Smooth muscle cell (in vitro differentiated cells): Measurements from ENCODE around the gene TAS1R1. TPM values are rescaled to one million over a fixed set of nuclear protein-coding genes. Genes with fewer than 3 reads are reported as not detected.

ENCODE experiments used
- DNase-seq: peaks from one replicate; lab custom pipeline; 2025; ENCODE audit not compliant: unreplicated experiment; lab: John Stamatoyannopoulos, UW
- H2AFZ ChIP-seq: fragments of 200-600 bp; sonication (generic); 2 replicates; pipeline ENCODE4 v1.6.0; 2016; ENCODE audit warnings: antibody characterized with exemption, low read depth, mild to moderate bottlenecking
- H3F3A ChIP-seq: fragments of 200-600 bp; sonication (generic); 2 replicates; pipeline ENCODE4 v1.6.0; 2017; ENCODE audit warnings: antibody characterized with exemption, low read depth
- H3K27ac ChIP-seq: fragments of 200-600 bp; sonication (generic); 2 replicates; pipeline ENCODE4 v1.5.1; 2016; ENCODE audit warnings: low read depth, mild to moderate bottlenecking
- H3K27me3 ChIP-seq: fragments of 200-600 bp; sonication (generic); 2 replicates; pipeline ENCODE4 v1.6.1; 2016; ENCODE audit warnings: low read depth, mild to moderate bottlenecking
- H3K36me3 ChIP-seq: fragments of 200-600 bp; sonication (generic); 2 replicates; pipeline ENCODE4 v1.5.1; 2016; ENCODE audit warnings: low read depth
- H3K4me1 ChIP-seq: fragments of 200-600 bp; sonication (generic); 2 replicates; pipeline ENCODE4 v1.5.1; 2016; ENCODE audit warnings: low read depth
- H3K4me2 ChIP-seq: fragments of 200-600 bp; sonication (generic); 2 replicates; pipeline ENCODE4 v1.6.0; 2016; ENCODE audit warnings: mild to moderate bottlenecking
- H3K4me3 ChIP-seq: fragments of 200-600 bp; sonication (generic); 2 replicates; pipeline ENCODE4 v1.5.1; 2016; ENCODE audit warnings: mild to moderate bottlenecking
- H3K79me2 ChIP-seq: fragments of 200-600 bp; sonication (generic); 2 replicates; pipeline ENCODE4 v1.6.0; 2016; ENCODE audit warnings: low read depth, mild to moderate bottlenecking
- H3K9ac ChIP-seq: fragments of 200-600 bp; sonication (generic); 2 replicates; pipeline ENCODE4 v1.6.0; 2016; ENCODE audit warnings: low read depth
- H3K9me3 ChIP-seq: fragments of 200-600 bp; sonication (generic); replicated peaks from 2 replicates; pipeline ENCODE4 v1.5.1; 2016; ENCODE audit warnings: low read depth
- H4K20me1 ChIP-seq: fragments of 200-600 bp; sonication (generic); 2 replicates; pipeline ENCODE4 v1.6.0; 2016; ENCODE audit warnings: low read depth
- CTCF ChIP-seq: fragments of 200-600 bp; sonication (generic); IDR thresholded peaks from 2 replicates; pipeline ENCODE4 v1.5.1; 2017; ENCODE audit warnings: borderline replicate concordance, mild to moderate bottlenecking, antibody characterized with exemption; ENCODE audit not compliant: insufficient read depth, poor library complexity, severe bottlenecking
- WGBS: methylation state at CpG from one replicate; pipeline ENCODE4 v1.1.7; 2016; ENCODE audit warnings: low lambda C conversion rate; 5-methylcytosine and 5-hydroxymethylcytosine counted together
- polyA plus RNA-seq: library from polyadenylated mRNA; unstranded; fragments of >200 nt; fragmentation: Nextera tagmentation; extraction: Ambion mirVana; gene quantifications from 2 replicates; pipeline ENCODE4 v1.2.1, GENCODE V29; 2016
- total RNA-seq: library from RNA; depleted of rRNA; stranded (reverse); fragments of >200 nt; gene quantifications from 2 replicates; pipeline ENCODE4 v1.2.3, GENCODE V29; 2014

The TAS1R1 gene
- total and polyA plus RNA-seq, 2 experiments from 2014 or later = 0.27 TPM; not detected in 1

DNA sequence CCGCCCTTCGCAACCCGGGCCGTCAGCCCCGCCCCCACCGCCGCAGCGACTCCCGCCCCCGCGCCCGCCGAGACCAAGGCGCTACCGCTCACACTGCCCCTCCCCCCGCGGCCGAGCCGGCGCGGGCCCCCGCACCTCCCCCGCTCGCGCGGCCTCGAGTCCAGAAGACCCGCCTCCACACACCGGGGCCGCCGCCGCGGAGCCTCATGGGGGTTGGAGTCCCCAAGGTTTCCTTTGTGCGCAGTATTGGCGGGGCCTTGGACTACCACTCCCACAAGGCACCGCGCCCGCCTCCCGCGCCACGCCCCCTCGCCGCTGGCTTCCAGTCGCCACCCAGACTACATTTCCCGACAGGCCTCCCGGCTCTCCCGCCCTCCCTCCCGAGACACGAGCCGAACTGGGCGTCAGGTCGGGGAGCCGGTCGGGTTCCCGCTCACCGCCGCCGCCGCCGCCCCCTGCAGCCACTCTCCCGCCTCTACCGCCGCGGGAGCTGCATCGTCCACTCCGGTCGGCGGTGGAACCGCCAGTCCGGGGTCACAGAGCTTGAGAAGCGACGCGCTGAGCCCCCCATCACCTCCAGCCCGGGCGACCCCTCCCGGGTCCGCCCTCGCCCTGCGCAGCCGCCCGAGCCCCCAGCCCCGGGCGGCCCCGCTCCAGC lies 58.4 kb downstream of the TAS1R1 start, which contains the start of gene PHF13:
Gene PHF13 (plus strand): TSS at position 371 of the 658 bp plus-strand sequence. CDS start 336 bp downstream, outside the sequence.
- no peaks in the 10 kb centered on the region for H3K36me3 ChIP-seq
- peak within 1 kb of the TSS; percentile 91 for H3K9ac ChIP-seq
- no peaks in the 10 kb centered on the region for H3K9me3 ChIP-seq
- peak within 1 kb of the TSS; percentile 98 for H3K4me3 ChIP-seq
- H3K4me2 ChIP-seq = peak within 1 kb of the TSS; percentile 98
- TF ChIP-seq CTCF = no peak
- peaks cover 34% of the 10 kb centered on the region for H4K20me1 ChIP-seq
- H2AFZ ChIP-seq = peak within 1 kb of the TSS; percentile 92
- under 1% methylated on average over 30 of the region's 84 CpGs for WGBS
- peaks cover 3% of the 10 kb centered on the region for H3K4me1 ChIP-seq
- peaks cover 3% of the 10 kb centered on the region for H3F3A ChIP-seq
- DNase-seq = peak; percentile 99
- peak within 1 kb of the TSS; percentile 91 for H3K27ac ChIP-seq
- H3K27me3 ChIP-seq = no peaks in the 10 kb centered on the region
- peaks cover 62% of the 10 kb centered on the region for H3K79me2 ChIP-seq

GRCh38 chr1:6614019-6614928 lies 59.2 kb downstream of the TAS1R1 start:
- Histone ChIP-seq H3F3A (peaks cover 3% of the 10 kb centered on the region), H3K4me2 (peak overlapping the region; percentile 92), H4K20me1 (peaks cover 42% of the 10 kb centered on the region), H3K9ac (peak overlapping the region; percentile 78), H2AFZ (peak overlapping the region; percentile 84), H3K4me3 (peak overlapping the region; percentile 98), H3K9me3 (no peaks in the 10 kb centered on the region), H3K27ac (peak overlapping the region; percentile 38), H3K27me3 (no peaks in the 10 kb centered on the region), H3K4me1 (peaks cover 3% of the 10 kb centered on the region), H3K36me3 (no peaks in the 10 kb centered on the region), H3K79me2 (peaks cover 70% of the 10 kb centered on the region)
- WGBS = 0% methylated on average over 1 of the region's 117 CpGs
- TF ChIP-seq CTCF = no peak
- DNase-seq = peak; percentile 65

DNA sequence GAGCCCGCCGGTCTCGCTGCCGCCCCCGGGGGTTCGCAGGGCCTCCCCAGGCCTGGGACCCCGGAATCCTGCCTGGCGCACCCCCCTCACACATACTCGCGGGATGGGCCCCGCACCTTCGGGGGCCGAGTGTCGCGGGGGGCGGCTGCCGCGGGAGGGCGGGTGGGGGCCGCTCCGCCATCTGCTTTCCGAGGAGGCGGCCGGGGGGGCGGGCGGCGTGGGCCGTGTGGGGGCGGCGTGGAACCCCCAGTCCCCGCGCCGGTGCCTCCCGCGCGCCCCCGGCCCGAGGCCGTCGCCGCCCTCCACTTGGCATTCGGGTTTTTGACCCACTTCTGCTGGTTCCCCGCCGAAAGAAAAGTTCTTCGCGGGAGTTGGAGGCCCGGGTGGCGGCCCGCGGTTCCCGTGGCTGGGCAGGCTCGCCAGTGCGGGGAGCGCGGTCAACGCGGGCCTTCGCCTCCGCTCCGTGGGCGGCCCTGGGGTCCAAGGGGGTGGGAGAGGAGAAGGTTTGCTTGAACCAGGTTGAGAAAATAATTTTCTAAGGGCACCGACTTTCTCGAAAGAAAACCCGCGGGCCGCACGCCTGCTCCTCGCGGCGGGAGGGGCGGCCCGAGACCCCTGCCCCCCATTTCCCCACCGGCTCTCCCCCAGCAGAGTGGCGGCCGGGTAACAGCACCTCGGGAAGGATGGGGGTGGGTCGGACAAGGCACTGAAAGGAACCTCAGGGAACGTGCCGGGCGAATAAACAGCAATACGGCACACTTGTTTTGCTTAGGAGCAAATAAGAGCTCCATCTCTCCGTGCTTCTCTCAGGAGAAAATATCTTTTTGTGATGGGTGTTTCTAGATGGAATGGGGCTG lies 60.0 kb downstream of the TAS1R1 start:
- Histone ChIP-seq H4K20me1 (peaks cover 51% of the 10 kb centered on the region), H3K9ac (peak overlapping the region; percentile 78), H3K79me2 (peaks cover 79% of the 10 kb centered on the region), H3K4me2 (peak overlapping the region; percentile 92), H3F3A (peaks cover 3% of the 10 kb centered on the region), H2AFZ (no peak overlapping the region), H3K36me3 (no peaks in the 10 kb centered on the region), H3K4me3 (peak overlapping the region; percentile 98), H3K4me1 (peaks cover 3% of the 10 kb centered on the region), H3K27ac (peak overlapping the region; percentile 56), H3K27me3 (no peaks in the 10 kb centered on the region), H3K9me3 (no peaks in the 10 kb centered on the region)
- no peak for DNase-seq
- no peak for TF ChIP-seq CTCF
- 1% methylated on average over 50 of the region's 82 CpGs for WGBS
